D721Med (cell line): ENCODE measurements around the gene PXDC1.
"Not testable (repeated sequence)": the region's sequence is repeated elsewhere in the genome, so short reads cannot be mapped to it uniquely, and the experiment has no call there.

ENCODE experiments used
- DNase-seq: peaks from one replicate; pipeline ENCODE4 v3.0.0; 2011; ENCODE audit warnings: low spot score; ENCODE audit not compliant: insufficient read length
- FAIRE-seq: peaks from 2 replicates; lab custom pipeline; 2011; peaks lifted over from hg19 to GRCh38; lab: Jason Lieb, UNC
- CTCF ChIP-seq: IDR thresholded peaks from 2 replicates; pipeline ENCODE4 v1.5.1; 2012; ENCODE audit warnings: mild to moderate bottlenecking, control low read depth; ENCODE audit not compliant: insufficient read depth; ENCODE audit errors: missing control alignments

Gene PXDC1

GRCh38 chr6:3758842-3759144 is 7.3 kb upstream of the PXDC1 start:
- TF ChIP-seq CTCF: no peak
- FAIRE-seq (no peak), DNase-seq (no peak)

- not testable (repeated sequence) for DNase-seq
These were observed 6.7 kb upstream of the PXDC1 start for GRCh38 chr6:3757998-3758841.

GRCh38 chr6:3757241-3757641 is 5.7 kb upstream of the PXDC1 start:
- DNase-seq (no peak), FAIRE-seq (no peak)

More at GRCh38 chr6:3757998-3758841, 6.7 kb upstream of the PXDC1 start:
- FAIRE-seq: not testable (repeated sequence)

GRCh38 chr6:3756546-3756945 is 5.0 kb upstream of the PXDC1 start:
- TF ChIP-seq CTCF: no peak
- DNase-seq (no peak), FAIRE-seq (no peak)

More at GRCh38 chr6:3757241-3757641, 5.7 kb upstream of the PXDC1 start:
- TF ChIP-seq CTCF: no peak

GRCh38 chr6:3755637-3756545 is 4.4 kb upstream of the PXDC1 start:
- DNase-seq: no peak
- FAIRE-seq: no peak
- no peak for TF ChIP-seq CTCF

- FAIRE-seq: no peak
- no peak for TF ChIP-seq CTCF
- no peak for DNase-seq
These were observed 3.3 kb upstream of the PXDC1 start for GRCh38 chr6:3754776-3755175.

- not testable (repeated sequence) for FAIRE-seq, DNase-seq
These were observed 2.7 kb upstream of the PXDC1 start for GRCh38 chr6:3754032-3754725.
